MG63 (cell line): ENCODE measurements around the gene TMEM108. TPM values are rescaled to one million over a fixed set of nuclear protein-coding genes. Genes with fewer than 3 reads are reported as not detected.

ENCODE experiments used
- DNase-seq: peaks from one replicate; pipeline ENCODE4 v3.0.0-alpha.2; 2020
- H3K27me3 ChIP-seq: fragments of 250-450 bp; sonication (Bioruptor Pico); 2 replicates; pipeline ENCODE4 v1.5.1; 2020; ENCODE audit warnings: mild to moderate bottlenecking, moderate library complexity
- H3K36me3 ChIP-seq: fragments of 250-450 bp; sonication (Bioruptor Pico); 2 replicates; pipeline ENCODE4 v1.5.1; 2020; ENCODE audit warnings: mild to moderate bottlenecking, moderate library complexity
- H3K4me3 ChIP-seq: fragments of 250-450 bp; sonication (Bioruptor Pico); 2 replicates; pipeline ENCODE4 v1.5.1; 2020; ENCODE audit warnings: mild to moderate bottlenecking, moderate library complexity
- H3K9me3 ChIP-seq: fragments of 250-450 bp; sonication (Bioruptor Pico); 2 replicates; pipeline ENCODE4 v1.5.1; 2020; ENCODE audit warnings: mild to moderate bottlenecking, moderate library complexity
- total RNA-seq: library from RNA; depleted of rRNA; stranded (reverse); fragments of >200 nt; shearing (Covaris generic); gene quantifications from 2 replicates; pipeline ENCODE4 v1.2.3, GENCODE V29; 2014; ENCODE audit warnings: low replicate concordance

TMEM108 gene
- total RNA-seq, 1 experiment from 2014 or later, result 0.79 TPM

- Histone ChIP-seq H3K27me3 (peaks cover 36% of the 10 kb centered on the region), H3K4me3 (no peak overlapping the region), H3K9me3 (no peaks in the 10 kb centered on the region), H3K36me3 (no peaks in the 10 kb centered on the region)
- DNase-seq, result no peak
Observed at GRCh38 chr3:133042778-133043177, 4.6 kb downstream of the TMEM108 start.

- peaks cover 19% of the 10 kb centered on the region for H3K27me3 ChIP-seq
- H3K36me3 ChIP-seq, result no peaks in the 10 kb centered on the region
- no peaks in the 10 kb centered on the region for H3K9me3 ChIP-seq
- DNase-seq, result no peak
- no peak overlapping the region for H3K4me3 ChIP-seq
Observed at GRCh38 chr3:133047980-133048379, 9.8 kb downstream of the TMEM108 start.

- Histone ChIP-seq H3K27me3 (peaks cover 17% of the 10 kb centered on the region), H3K9me3 (no peaks in the 10 kb centered on the region), H3K4me3 (no peak overlapping the region), H3K36me3 (no peaks in the 10 kb centered on the region)
- DNase-seq, result no peak
Observed at GRCh38 chr3:133049491-133049890, 11.3 kb downstream of the TMEM108 start.

- Histone ChIP-seq H3K9me3 (no peaks in the 10 kb centered on the region), H3K4me3 (no peak overlapping the region), H3K27me3 (peaks cover 17% of the 10 kb centered on the region), H3K36me3 (no peaks in the 10 kb centered on the region)
- DNase-seq, result no peak
Observed at GRCh38 chr3:133050891-133051290, 12.7 kb downstream of the TMEM108 start.

GRCh38 chr3:133053532-133053931, 15.3 kb downstream of the TMEM108 start:
- no peak for DNase-seq
- Histone ChIP-seq H3K9me3 (no peaks in the 10 kb centered on the region), H3K27me3 (peaks cover 12% of the 10 kb centered on the region), H3K4me3 (no peak overlapping the region), H3K36me3 (no peaks in the 10 kb centered on the region)

- DNase-seq, result no peak
Observed at GRCh38 chr3:133054586-133054985, 16.4 kb downstream of the TMEM108 start.

GRCh38 chr3:133055339-133055738, 17.1 kb downstream of the TMEM108 start:
- Histone ChIP-seq H3K4me3 (no peak overlapping the region), H3K36me3 (no peaks in the 10 kb centered on the region), H3K9me3 (no peaks in the 10 kb centered on the region), H3K27me3 (peaks cover 6% of the 10 kb centered on the region)
- no peak for DNase-seq

More at GRCh38 chr3:133054586-133054985, 16.4 kb downstream of the TMEM108 start:
- Histone ChIP-seq H3K27me3 (peaks cover 7% of the 10 kb centered on the region), H3K36me3 (no peaks in the 10 kb centered on the region), H3K4me3 (no peak overlapping the region), H3K9me3 (no peaks in the 10 kb centered on the region)

GRCh38 chr3:133058243-133058642, 20.1 kb downstream of the TMEM108 start:
- Histone ChIP-seq H3K36me3 (no peaks in the 10 kb centered on the region), H3K9me3 (no peaks in the 10 kb centered on the region)
- no peak for DNase-seq

GRCh38 chr3:133058831-133059230, 20.6 kb downstream of the TMEM108 start:
- DNase-seq, result no peak
- H3K4me3 ChIP-seq, result no peak overlapping the region
- no peaks in the 10 kb centered on the region for H3K9me3 ChIP-seq
- H3K27me3 ChIP-seq, result no peaks in the 10 kb centered on the region; the same call in none of the 2 replicates
- no peaks in the 10 kb centered on the region for H3K36me3 ChIP-seq

More at GRCh38 chr3:133058243-133058642, 20.1 kb downstream of the TMEM108 start:
- H3K4me3 ChIP-seq, result no peak overlapping the region
- no peaks in the 10 kb centered on the region; the same call in none of the 2 replicates for H3K27me3 ChIP-seq

GRCh38 chr3:133065193-133065961, 27.2 kb downstream of the TMEM108 start:
- Histone ChIP-seq H3K4me3 (no peak overlapping the region), H3K27me3 (no peaks in the 10 kb centered on the region), H3K9me3 (no peaks in the 10 kb centered on the region), H3K36me3 (no peaks in the 10 kb centered on the region)
- DNase-seq, result no peak

GRCh38 chr3:133066026-133066425, 27.8 kb downstream of the TMEM108 start:
- H3K27me3 ChIP-seq, result no peaks in the 10 kb centered on the region
- no peaks in the 10 kb centered on the region for H3K9me3 ChIP-seq
- no peaks in the 10 kb centered on the region for H3K36me3 ChIP-seq
- DNase-seq, result no peak
- H3K4me3 ChIP-seq, result no peak overlapping the region

- H3K9me3 ChIP-seq, result no peaks in the 10 kb centered on the region
- H3K4me3 ChIP-seq, result no peak overlapping the region
- no peaks in the 10 kb centered on the region for H3K36me3 ChIP-seq
- DNase-seq, result no peak
- H3K27me3 ChIP-seq, result no peaks in the 10 kb centered on the region
Observed at GRCh38 chr3:133069556-133070286, 31.5 kb downstream of the TMEM108 start.

GRCh38 chr3:133074977-133075376, 36.8 kb downstream of the TMEM108 start:
- DNase-seq, result no peak
- no peaks in the 10 kb centered on the region; the same call in 1 of the 2 replicates for H3K27me3 ChIP-seq
- no peaks in the 10 kb centered on the region for H3K36me3 ChIP-seq
- no peaks in the 10 kb centered on the region for H3K9me3 ChIP-seq
- no peak overlapping the region for H3K4me3 ChIP-seq

- DNase-seq, result no peak
- no peaks in the 10 kb centered on the region for H3K36me3 ChIP-seq
- no peaks in the 10 kb centered on the region; the same call in 1 of the 2 replicates for H3K27me3 ChIP-seq
Observed at GRCh38 chr3:133077688-133078087, 39.5 kb downstream of the TMEM108 start.

GRCh38 chr3:133079621-133080020, 41.4 kb downstream of the TMEM108 start:
- no peaks in the 10 kb centered on the region; the same call in none of the 2 replicates for H3K27me3 ChIP-seq

More at GRCh38 chr3:133077688-133078087, 39.5 kb downstream of the TMEM108 start:
- Histone ChIP-seq H3K4me3 (no peak overlapping the region), H3K9me3 (no peaks in the 10 kb centered on the region)

GRCh38 chr3:133081016-133081415, 42.8 kb downstream of the TMEM108 start:
- no peak for DNase-seq
- Histone ChIP-seq H3K36me3 (no peaks in the 10 kb centered on the region), H3K4me3 (no peak overlapping the region), H3K27me3 (no peaks in the 10 kb centered on the region; the same call in none of the 2 replicates), H3K9me3 (no peaks in the 10 kb centered on the region)

More at GRCh38 chr3:133079621-133080020, 41.4 kb downstream of the TMEM108 start:
- no peak for DNase-seq
- H3K36me3 ChIP-seq, result no peaks in the 10 kb centered on the region
- H3K9me3 ChIP-seq, result no peaks in the 10 kb centered on the region
- no peak overlapping the region for H3K4me3 ChIP-seq

- DNase-seq, result no peak
- no peaks in the 10 kb centered on the region for H3K9me3 ChIP-seq
- H3K27me3 ChIP-seq, result no peaks in the 10 kb centered on the region; the same call in none of the 2 replicates
- H3K36me3 ChIP-seq, result no peaks in the 10 kb centered on the region
- H3K4me3 ChIP-seq, result no peak overlapping the region
Observed at GRCh38 chr3:133083395-133083794, 45.2 kb downstream of the TMEM108 start.
